ENCODE measurements around the gene KLC1. TPM values are rescaled to one million over a fixed set of nuclear protein-coding genes. Genes with fewer than 3 reads are reported as not detected.
A peak's percentile ranks its signal among the peaks of the same experiment; 100 is the strongest.

KLC1 gene
- total and polyA plus RNA-seq, 5 donors from 2014 or later, result 51.9 to 217 (median 65.4) TPM

DNA sequence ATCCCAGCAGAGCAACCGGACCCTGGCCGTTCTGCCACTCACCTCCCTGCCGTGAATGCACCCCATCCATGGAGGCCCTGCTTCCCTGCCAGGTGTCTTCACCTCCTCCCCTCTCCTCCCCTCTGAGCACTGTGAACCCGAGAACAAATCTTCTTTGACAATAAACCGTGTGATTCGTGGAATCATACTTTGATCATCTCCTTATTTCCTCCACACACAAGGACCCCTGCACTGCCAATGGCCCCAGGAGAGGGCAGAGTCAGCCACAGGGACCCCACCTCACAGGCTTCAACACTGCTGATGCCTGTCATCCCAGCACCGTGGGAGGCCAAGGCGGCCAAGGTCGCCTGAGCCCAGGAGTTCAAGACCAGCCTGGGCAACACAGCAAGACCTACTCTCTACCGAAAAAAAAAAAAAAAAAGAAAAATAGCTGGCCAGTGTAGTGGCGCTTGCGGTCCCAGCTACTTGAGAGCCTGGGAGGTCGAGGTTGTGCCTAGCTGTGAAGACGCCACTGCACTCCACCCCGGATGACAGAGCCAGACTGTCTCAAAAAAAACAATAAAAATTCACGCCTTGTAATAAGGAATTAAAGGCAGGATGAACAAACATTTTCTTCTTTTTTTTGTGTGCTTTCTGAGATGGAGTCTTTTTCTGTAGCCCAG lies 85.2 kb downstream of the KLC1 start:
- Histone ChIP-seq H3K9me3 (ENCODE audit: control insufficient read depth in 2 of 2, low read length in 2 of 2) (no peaks in the 10 kb centered on the region), H3K27me3 (ENCODE audit: control insufficient read depth, insufficient read depth, low read length) (no peaks in the 10 kb centered on the region), H3K27ac (ENCODE audit: insufficient read depth, low read length, poor library complexity, severe bottlenecking) (no peak overlapping the region), H3K36me3 (ENCODE audit: control insufficient read depth, insufficient read depth, low read length) (no peaks in the 10 kb centered on the region), H3K4me1 (ENCODE audit: control insufficient read depth, insufficient read depth, low read length, poor library complexity, severe bottlenecking) (peaks cover 18% of the 10 kb centered on the region), H3K4me3 (ENCODE audit: low read depth, low read length) (peak overlapping the region; percentile 37)
- Mint-ChIP-seq H3K4me3 (peak overlapping the region; percentile 39 to 95 (median 84)), H3K9me3 (peaks cover 0 to 2% (median 0%) of the 10 kb centered on the region in 7 donors), H3K4me1 (peaks cover 12 to 46% (median 23%) of the 10 kb centered on the region in 4 donors), H3K27ac (peak overlapping the region; percentile 55 to 78 (median 63)), H3K36me3 (peaks cover 6% of the 10 kb centered on the region), H3K27me3 (no peaks in the 10 kb centered on the region)
- ATAC-seq (ENCODE audit: low read depth in 2 of 2), result no peak
- no peak for DNase-seq

GRCh38 chr14:103715052-103716000 lies 86.3 kb downstream of the KLC1 start, which contains the start of the genes XRCC3 and ZFYVE21:
TSS of gene XRCC3 (minus strand) at chr14:103715451. CDS start at chr14:103711087, 4,364 bp downstream.
TSS of gene ZFYVE21 (plus strand) at chr14:103715810. CDS start at chr14:103715842, 32 bp downstream.
- H3K9me3 Mint-ChIP-seq, result peaks cover 0 to 2% (median 0%) of the 10 kb centered on the region in 7 donors
- no peaks in the 10 kb centered on the region for H3K27me3 Mint-ChIP-seq
- Histone ChIP-seq H3K4me1 (ENCODE audit: control insufficient read depth, insufficient read depth, low read length, poor library complexity, severe bottlenecking) (peaks cover 18% of the 10 kb centered on the region), H3K27me3 (ENCODE audit: control insufficient read depth, insufficient read depth, low read length) (no peaks in the 10 kb centered on the region), H3K27ac (ENCODE audit: insufficient read depth, low read length, poor library complexity, severe bottlenecking) (peak within 1 kb of the TSS; percentile 55), H3K9me3 (ENCODE audit: control insufficient read depth in 2 of 2, low read length in 2 of 2) (no peaks in the 10 kb centered on the region), H3K36me3 (ENCODE audit: control insufficient read depth, insufficient read depth, low read length) (no peaks in the 10 kb centered on the region), H3K4me3 (ENCODE audit: low read depth, low read length) (peak within 1 kb of the TSS; percentile 37)
- peaks cover 19 to 58% (median 28%) of the 10 kb centered on the region in 4 donors for H3K4me1 Mint-ChIP-seq
- H3K27ac Mint-ChIP-seq, result peak within 1 kb of the TSS; percentile 78 to 92 (median 82)
- ATAC-seq (ENCODE audit: low read depth in 2 of 2), result peak; percentile 96 to 97
- peak within 1 kb of the TSS; percentile 93 to 95 (median 94) for H3K4me3 Mint-ChIP-seq
- peak; percentile 99 to 100 (median 100) for DNase-seq
- peaks cover 6% of the 10 kb centered on the region for H3K36me3 Mint-ChIP-seq

DNA sequence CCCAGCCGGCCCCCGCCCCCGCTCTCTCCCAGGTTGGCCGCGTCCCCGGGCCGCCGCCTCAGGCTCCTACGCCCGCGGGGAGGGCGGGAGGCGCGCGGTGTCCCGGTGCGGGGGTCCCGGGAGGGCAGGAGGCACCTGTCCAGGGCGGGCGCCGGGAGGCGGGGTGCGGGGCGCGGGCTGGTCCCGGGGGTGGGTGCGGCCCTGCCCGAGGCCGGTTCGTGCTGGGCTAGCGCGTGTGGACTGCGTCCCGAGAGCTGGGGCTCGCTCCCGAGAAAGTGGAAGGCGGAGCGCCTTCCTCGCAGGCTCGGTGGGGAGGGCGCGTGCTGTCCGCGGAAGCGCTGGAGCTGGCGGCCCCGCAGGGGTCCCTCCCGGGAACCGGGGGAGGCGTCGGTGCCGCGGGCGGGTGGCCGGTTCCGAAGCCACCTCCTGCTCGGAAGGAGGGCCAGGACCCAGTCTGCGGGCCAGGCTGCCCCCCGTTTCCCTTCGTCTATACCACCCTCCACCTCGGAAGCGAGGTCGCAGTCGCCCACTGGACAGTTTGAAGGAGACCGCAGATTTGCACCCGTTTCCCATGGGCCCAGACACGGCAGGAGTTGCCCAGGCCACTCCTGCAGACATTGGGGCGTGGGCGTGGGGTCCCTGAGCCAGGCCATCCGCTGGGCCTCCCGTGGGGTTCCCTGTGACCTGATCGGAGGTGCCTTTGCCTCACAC lies 87.2 kb downstream of the KLC1 start:
- DNase-seq, result peak in 2 of 3 donors; percentile 11 to 14
- no peak overlapping the region for H3K27ac ChIP-seq (ENCODE audit: insufficient read depth, low read length, poor library complexity, severe bottlenecking)
- no peak overlapping the region for H3K4me3 ChIP-seq (ENCODE audit: low read depth, low read length)
- no peaks in the 10 kb centered on the region for H3K27me3 ChIP-seq (ENCODE audit: control insufficient read depth, insufficient read depth, low read length)
- Mint-ChIP-seq H3K36me3 (peaks cover 6% of the 10 kb centered on the region), H3K27ac (no peak overlapping the region), H3K9me3 (peaks cover 0 to 2% (median 0%) of the 10 kb centered on the region in 7 donors), H3K27me3 (no peaks in the 10 kb centered on the region), H3K4me3 (peak overlapping the region; percentile 82 to 94 (median 85)), H3K4me1 (peaks cover 19 to 57% (median 26%) of the 10 kb centered on the region in 4 donors)
- H3K4me1 ChIP-seq (ENCODE audit: control insufficient read depth, insufficient read depth, low read length, poor library complexity, severe bottlenecking), result peaks cover 18% of the 10 kb centered on the region
- ATAC-seq (ENCODE audit: low read depth in 2 of 2), result no peak
- no peaks in the 10 kb centered on the region for H3K36me3 ChIP-seq (ENCODE audit: control insufficient read depth, insufficient read depth, low read length)
- H3K9me3 ChIP-seq (ENCODE audit: control insufficient read depth in 2 of 2, low read length in 2 of 2), result no peaks in the 10 kb centered on the region

- peaks cover 0 to 1% (median 0%) of the 10 kb centered on the region in 7 donors for H3K9me3 Mint-ChIP-seq
- H3K4me1 Mint-ChIP-seq, result peaks cover 19 to 57% (median 26%) of the 10 kb centered on the region in 4 donors
- no peak for DNase-seq
- H3K27ac ChIP-seq (ENCODE audit: insufficient read depth, low read length, poor library complexity, severe bottlenecking), result no peak overlapping the region
- H3K36me3 Mint-ChIP-seq, result peaks cover 6% of the 10 kb centered on the region
- H3K4me1 ChIP-seq (ENCODE audit: control insufficient read depth, insufficient read depth, low read length, poor library complexity, severe bottlenecking), result peaks cover 18% of the 10 kb centered on the region
- no peaks in the 10 kb centered on the region for H3K9me3 ChIP-seq (ENCODE audit: control insufficient read depth in 2 of 2, low read length in 2 of 2)
- H3K4me3 ChIP-seq (ENCODE audit: low read depth, low read length), result peak overlapping the region; percentile 13
- ATAC-seq (ENCODE audit: low read depth in 2 of 2), result no peak
- no peaks in the 10 kb centered on the region for H3K36me3 ChIP-seq (ENCODE audit: control insufficient read depth, insufficient read depth, low read length)
- H3K27me3 Mint-ChIP-seq, result no peaks in the 10 kb centered on the region
- peak overlapping the region in 1 of 3 donors; percentile 54 for H3K27ac Mint-ChIP-seq
- H3K27me3 ChIP-seq (ENCODE audit: control insufficient read depth, insufficient read depth, low read length), result no peaks in the 10 kb centered on the region
- H3K4me3 Mint-ChIP-seq, result peak overlapping the region; percentile 82 to 94 (median 85)
Observed at GRCh38 chr14:103716899-103717411, 87.9 kb downstream of the KLC1 start.

DNA sequence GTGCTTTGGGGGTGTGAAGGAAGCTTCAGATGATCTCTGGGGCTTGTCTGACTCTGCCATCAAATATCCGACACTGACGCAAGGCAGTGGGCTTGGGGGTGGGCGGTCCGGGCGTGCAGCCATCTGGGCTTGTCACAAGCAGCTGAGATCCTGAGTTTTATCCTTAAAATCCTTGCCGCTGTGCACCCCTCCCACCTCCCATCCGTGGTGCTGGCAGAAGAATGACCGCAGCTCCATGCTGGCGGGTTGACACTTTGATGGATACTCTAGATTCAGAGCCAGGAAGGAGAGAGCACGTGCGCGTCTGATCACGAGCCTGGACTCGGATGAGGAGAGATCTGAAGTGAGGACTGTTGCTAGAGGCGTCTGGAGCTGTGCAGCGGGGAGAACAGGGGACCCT lies 89.6 kb downstream of the KLC1 start:
- H3K4me3 Mint-ChIP-seq, result peak overlapping the region in 3 of 4 donors; percentile 38 to 82 (median 39)
- H3K4me3 ChIP-seq (ENCODE audit: low read depth, low read length), result no peak overlapping the region
- H3K9me3 Mint-ChIP-seq, result peaks cover 0 to 1% (median 0%) of the 10 kb centered on the region in 7 donors
- H3K27me3 Mint-ChIP-seq, result no peaks in the 10 kb centered on the region
- peaks cover 6% of the 10 kb centered on the region for H3K36me3 Mint-ChIP-seq
- no peak overlapping the region for H3K27ac ChIP-seq (ENCODE audit: insufficient read depth, low read length, poor library complexity, severe bottlenecking)
- H3K36me3 ChIP-seq (ENCODE audit: control insufficient read depth, insufficient read depth, low read length), result no peaks in the 10 kb centered on the region
- no peaks in the 10 kb centered on the region for H3K9me3 ChIP-seq (ENCODE audit: control insufficient read depth in 2 of 2, low read length in 2 of 2)
- no peak overlapping the region for H3K27ac Mint-ChIP-seq
- H3K4me1 ChIP-seq (ENCODE audit: control insufficient read depth, insufficient read depth, low read length, poor library complexity, severe bottlenecking), result peaks cover 18% of the 10 kb centered on the region
- H3K27me3 ChIP-seq (ENCODE audit: control insufficient read depth, insufficient read depth, low read length), result no peaks in the 10 kb centered on the region
- ATAC-seq (ENCODE audit: low read depth in 2 of 2), result no peak
- peaks cover 19 to 49% (median 27%) of the 10 kb centered on the region in 4 donors for H3K4me1 Mint-ChIP-seq
- DNase-seq, result no peak

DNA sequence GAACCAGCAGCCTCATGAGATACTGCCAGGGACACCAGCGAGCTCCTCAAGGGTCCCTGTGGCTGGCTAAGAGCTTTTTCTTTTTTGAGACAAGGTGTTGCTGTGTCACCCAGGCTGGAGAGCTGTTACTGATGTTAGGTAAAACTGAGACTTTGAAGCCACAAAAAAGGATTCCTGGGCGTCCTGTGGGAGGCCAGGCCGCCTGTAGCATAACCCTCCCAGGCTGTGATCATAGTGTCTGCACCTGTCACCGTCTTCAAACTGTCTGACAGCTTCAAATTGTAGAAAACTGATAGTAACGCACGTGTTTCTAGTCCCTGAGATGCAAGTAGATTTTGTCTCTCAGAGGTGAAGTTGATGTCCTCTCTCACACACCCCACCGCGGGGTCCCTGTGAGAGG lies 90.7 kb downstream of the KLC1 start:
- peak overlapping the region; percentile 15 to 86 (median 54) for H3K4me3 Mint-ChIP-seq
- peaks cover 0 to 1% (median 0%) of the 10 kb centered on the region in 7 donors for H3K9me3 Mint-ChIP-seq
- DNase-seq (no peak), ATAC-seq (ENCODE audit: low read depth in 2 of 2) (no peak)
- Histone ChIP-seq H3K4me1 (ENCODE audit: control insufficient read depth, insufficient read depth, low read length, poor library complexity, severe bottlenecking) (peaks cover 11% of the 10 kb centered on the region), H3K27ac (ENCODE audit: insufficient read depth, low read length, poor library complexity, severe bottlenecking) (no peak overlapping the region), H3K27me3 (ENCODE audit: control insufficient read depth, insufficient read depth, low read length) (no peaks in the 10 kb centered on the region), H3K4me3 (ENCODE audit: low read depth, low read length) (no peak overlapping the region), H3K9me3 (ENCODE audit: control insufficient read depth in 2 of 2, low read length in 2 of 2) (no peaks in the 10 kb centered on the region), H3K36me3 (ENCODE audit: control insufficient read depth, insufficient read depth, low read length) (no peaks in the 10 kb centered on the region)
- peaks cover 19 to 43% (median 27%) of the 10 kb centered on the region in 4 donors for H3K4me1 Mint-ChIP-seq
- H3K36me3 Mint-ChIP-seq, result peaks cover 6% of the 10 kb centered on the region
- peak overlapping the region in 1 of 3 donors; percentile 35 for H3K27ac Mint-ChIP-seq
- no peaks in the 10 kb centered on the region for H3K27me3 Mint-ChIP-seq
